Right kidney (tissue), 1 donor: ENCODE data around the gene CSF1.
"Not testable (repeated sequence)": the region's sequence is repeated elsewhere in the genome, so short reads cannot be mapped to it uniquely, and the experiment has no call there.

Experiments
- DNase-seq: peaks from one replicate; pipeline ENCODE4 v3.0.0-alpha.2; 2016

CSF1 gene

GRCh38 chr1:109920391-109920790 lies 9.7 kb downstream of the CSF1 start:
- DNase-seq: not testable (repeated sequence)

GRCh38 chr1:109922326-109922725 lies 11.7 kb downstream of the CSF1 start:
- no peak for DNase-seq

DNA sequence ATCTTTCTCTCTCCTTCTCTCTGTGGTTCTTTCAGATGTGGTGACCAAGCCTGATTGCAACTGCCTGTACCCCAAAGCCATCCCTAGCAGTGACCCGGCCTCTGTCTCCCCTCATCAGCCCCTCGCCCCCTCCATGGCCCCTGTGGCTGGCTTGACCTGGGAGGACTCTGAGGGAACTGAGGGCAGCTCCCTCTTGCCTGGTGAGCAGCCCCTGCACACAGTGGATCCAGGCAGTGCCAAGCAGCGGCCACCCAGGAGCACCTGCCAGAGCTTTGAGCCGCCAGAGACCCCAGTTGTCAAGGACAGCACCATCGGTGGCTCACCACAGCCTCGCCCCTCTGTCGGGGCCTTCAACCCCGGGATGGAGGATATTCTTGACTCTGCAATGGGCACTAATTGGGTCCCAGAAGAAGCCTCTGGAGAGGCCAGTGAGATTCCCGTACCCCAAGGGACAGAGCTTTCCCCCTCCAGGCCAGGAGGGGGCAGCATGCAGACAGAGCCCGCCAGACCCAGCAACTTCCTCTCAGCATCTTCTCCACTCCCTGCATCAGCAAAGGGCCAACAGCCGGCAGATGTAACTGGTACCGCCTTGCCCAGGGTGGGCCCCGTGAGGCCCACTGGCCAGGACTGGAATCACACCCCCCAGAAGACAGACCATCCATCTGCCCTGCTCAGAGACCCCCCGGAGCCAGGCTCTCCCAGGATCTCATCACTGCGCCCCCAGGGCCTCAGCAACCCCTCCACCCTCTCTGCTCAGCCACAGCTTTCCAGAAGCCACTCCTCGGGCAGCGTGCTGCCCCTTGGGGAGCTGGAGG lies 12.7 kb downstream of the CSF1 start:
- DNase-seq: no peak

- no peak for DNase-seq
These were observed 13.3 kb downstream of the CSF1 start for GRCh38 chr1:109923946-109924275.

GRCh38 chr1:109924316-109924715 lies 13.7 kb downstream of the CSF1 start:
- no peak for DNase-seq

GRCh38 chr1:109925159-109925990 lies 14.7 kb downstream of the CSF1 start:
- no peak for DNase-seq

DNA sequence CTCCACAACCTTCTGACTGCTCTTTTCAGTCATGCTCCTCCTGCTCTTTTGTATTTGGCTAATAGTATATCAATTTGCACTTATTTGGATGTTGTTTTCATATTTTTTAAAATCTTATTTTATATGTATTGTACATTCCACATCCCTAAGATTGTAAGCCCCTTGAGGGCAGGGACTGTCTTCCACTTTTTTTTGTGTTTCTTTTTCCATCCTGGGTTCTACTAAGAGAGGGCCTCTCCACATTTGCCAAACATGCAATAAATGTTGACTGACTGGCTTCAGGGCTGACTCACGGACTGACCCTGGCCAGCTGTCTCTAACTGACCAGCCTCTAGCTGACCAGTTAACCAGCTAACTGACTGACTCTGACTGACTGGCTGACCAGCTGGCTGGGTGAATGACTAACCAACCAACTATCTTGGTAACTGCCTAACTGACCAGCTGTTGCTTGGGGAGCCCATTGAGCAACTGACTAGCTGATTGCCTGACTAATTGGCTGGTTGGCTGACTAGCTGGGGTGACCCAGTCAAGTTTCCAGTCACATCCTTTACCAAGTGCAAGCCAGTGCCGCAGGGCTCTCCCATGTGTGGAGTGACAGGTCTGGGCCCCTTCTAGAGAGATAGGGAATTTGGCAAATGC lies 16.1 kb downstream of the CSF1 start:
- no peak for DNase-seq

GRCh38 chr1:109927356-109927755 lies 16.7 kb downstream of the CSF1 start:
- no peak for DNase-seq

DNA sequence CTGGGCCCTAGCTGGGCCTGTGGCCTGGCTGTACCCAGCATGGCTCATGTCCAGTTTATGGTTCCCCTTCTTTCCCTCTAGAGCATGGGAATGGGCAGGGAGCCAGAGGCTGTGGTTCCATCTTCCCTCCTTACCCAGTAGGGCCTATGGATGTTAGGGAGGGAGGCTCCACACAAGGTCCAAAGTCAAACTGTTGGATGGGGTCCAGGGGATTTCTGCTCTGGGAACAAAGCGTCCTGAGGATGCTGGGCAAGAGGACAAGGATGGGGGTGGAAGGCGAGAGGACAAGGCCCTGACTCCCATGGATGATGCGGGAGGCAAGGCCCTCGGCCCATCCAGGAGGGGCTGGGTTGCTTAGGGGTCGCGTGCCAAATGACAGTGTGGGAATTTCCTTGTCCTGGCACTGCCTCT lies 17.3 kb downstream of the CSF1 start:
- no peak for DNase-seq

DNA sequence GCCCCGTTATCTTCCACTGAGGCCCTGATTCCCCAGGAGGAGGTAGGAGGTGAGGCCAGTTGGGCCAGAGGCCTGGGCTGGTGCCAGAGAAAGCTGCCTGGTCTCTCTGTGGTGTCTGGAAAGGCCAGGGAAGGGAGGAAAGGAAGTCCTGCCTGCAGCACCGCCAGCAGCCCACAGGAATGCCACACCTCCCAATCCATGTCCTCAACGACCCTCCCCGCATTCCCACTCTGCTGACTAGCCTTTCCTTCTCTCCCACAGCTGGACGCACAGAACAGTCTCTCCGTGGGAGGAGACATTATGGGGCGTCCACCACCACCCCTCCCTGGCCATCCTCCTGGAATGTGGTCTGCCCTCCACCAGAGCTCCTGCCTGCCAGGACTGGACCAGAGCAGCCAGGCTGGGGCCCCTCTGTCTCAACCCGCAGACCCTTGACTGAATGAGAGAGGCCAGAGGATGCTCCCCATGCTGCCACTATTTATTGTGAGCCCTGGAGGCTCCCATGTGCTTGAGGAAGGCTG lies 18.0 kb downstream of the CSF1 start:
- no peak for DNase-seq

GRCh38 chr1:109929170-109929569 lies 18.5 kb downstream of the CSF1 start:
- no peak for DNase-seq

DNA sequence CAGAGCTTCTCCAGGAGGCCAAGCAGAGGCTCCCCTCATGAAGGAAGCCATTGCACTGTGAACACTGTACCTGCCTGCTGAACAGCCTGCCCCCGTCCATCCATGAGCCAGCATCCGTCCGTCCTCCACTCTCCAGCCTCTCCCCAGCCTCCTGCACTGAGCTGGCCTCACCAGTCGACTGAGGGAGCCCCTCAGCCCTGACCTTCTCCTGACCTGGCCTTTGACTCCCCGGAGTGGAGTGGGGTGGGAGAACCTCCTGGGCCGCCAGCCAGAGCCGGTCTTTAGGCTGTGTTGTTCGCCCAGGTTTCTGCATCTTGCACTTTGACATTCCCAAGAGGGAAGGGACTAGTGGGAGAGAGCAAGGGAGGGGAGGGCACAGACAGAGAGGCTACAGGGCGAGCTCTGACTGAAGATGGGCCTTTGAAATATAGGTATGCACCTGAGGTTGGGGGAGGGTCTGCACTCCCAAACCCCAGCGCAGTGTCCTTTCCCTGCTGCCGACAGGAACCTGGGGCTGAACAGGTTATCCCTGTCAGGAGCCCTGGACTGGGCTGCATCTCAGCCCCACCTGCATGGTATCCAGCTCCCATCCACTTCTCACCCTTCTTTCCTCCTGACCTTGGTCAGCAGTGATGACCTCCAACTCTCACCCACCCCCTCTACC lies 19.1 kb downstream of the CSF1 start:
- DNase-seq: no peak

- DNase-seq: no peak
These were observed 19.8 kb downstream of the CSF1 start for GRCh38 chr1:109930252-109930993.

- peak; percentile 67 for DNase-seq
These were observed 20.6 kb downstream of the CSF1 start for GRCh38 chr1:109931189-109931731.

DNA sequence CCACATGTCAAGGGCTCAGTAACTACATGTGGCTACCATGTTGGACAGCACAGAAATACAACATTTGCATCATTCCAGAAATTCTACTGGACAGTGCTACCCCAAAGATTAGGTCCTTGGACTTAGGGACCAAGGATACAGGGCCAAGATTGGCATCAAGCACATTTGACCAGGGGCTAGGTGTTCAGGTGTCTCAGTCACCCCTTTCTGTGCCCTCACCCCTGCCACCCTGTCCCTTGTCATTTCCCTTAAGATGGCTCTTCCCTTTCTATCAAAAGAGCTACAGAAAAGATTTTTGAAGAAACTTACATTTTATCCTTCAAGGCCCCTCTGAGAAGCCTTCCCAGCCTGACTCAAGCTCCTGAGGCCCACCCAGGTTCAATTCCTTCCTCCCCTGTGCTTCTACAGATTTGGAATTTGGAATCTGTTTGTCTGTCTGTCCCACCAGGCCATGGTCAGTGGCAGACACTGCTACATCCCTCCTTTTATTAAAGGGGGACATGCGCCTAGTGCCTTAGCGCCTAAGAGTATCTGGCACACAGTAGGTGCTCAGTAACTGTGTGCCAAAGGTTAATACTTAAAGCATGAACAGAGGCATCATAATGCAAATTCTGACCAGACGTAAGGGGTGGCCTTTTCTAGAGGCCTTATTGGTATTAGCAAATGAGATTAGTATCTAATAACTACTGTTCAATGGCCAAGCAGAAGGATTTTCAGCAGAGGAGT lies 21.4 kb downstream of the CSF1 start:
- no peak for DNase-seq

DNA sequence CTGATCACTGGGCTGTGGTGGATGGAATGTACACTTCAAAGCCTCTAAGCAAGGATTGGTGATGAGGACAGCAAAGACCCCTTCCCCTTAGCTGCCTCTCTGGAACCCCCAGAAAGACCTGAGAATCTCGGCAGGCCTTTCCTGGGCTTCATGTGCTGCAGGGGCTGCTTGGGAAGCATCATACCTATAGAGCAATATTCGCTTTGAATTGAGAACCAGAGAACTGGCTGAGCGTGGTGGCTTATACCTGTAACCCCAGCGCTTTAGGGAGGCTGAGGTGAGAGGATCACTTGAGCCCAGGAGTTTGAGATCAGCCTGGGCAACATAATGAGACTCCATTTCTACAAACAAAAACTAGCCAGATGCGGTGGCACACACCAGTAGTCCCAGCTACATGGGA lies 22.0 kb downstream of the CSF1 start:
- no peak for DNase-seq

DNA sequence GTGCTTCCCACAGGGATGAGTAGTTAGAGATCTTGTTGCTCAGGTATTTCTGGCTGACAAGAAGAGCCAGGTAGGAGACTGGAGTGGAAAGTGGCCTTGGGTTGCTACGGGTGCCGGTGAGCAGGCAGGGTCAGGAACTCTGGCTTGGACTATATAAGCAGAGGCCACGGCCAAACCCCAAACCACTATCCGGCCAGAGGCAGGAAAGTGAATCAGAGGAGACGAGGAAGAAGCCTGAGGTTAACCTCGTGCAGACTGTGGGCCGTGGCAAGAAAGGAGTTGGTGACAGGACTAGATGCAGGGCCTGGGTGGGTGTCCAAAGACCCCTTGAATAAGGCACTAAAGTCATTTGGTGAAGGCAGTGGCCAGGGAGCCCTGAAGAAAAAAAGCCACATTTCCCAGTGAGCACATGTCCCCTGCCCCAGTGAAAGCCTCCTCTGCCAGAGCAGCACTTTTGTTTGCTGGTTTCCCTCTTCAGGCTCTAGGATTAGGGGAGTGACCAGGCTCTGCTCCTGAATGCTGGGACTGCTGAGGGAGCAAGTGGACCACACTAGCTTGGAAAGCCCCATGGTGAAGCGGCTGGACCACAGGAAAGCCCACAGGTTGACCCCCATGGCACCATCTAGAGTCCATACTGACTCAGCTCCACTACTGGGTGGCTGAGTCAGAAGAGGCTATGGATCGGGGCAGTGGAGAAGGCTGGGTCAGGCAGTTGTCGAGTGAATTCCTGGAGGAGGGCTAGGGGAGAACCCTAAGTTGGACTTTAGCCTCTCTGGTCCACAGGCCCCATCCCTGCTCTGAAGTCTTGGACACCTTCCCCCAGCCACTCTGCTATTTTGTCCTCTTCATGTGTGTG lies 23.4 kb downstream of the CSF1 start:
- no peak for DNase-seq

DNA sequence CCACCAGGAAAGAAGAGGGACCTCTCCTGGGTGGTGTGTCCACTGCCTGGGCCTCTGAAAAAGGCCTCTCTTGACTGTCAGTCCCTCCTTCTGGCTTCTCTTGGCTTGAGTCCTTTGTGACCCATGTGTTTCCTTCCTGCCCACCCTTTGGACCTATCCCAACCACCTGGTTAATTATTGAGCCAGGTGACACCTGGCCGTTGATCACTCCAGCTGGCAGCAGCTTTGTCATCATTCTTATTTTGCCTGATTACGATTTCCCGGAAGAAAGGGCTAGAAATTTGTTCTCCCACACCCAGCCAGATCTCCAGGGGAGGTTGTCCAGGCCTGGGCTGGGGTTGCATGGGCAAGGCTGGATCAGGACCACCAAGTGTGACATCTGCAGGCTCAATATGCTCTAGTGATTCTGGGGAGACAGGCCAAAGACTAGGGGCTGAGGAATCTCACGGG lies 24.8 kb downstream of the CSF1 start:
- DNase-seq: no peak

DNA sequence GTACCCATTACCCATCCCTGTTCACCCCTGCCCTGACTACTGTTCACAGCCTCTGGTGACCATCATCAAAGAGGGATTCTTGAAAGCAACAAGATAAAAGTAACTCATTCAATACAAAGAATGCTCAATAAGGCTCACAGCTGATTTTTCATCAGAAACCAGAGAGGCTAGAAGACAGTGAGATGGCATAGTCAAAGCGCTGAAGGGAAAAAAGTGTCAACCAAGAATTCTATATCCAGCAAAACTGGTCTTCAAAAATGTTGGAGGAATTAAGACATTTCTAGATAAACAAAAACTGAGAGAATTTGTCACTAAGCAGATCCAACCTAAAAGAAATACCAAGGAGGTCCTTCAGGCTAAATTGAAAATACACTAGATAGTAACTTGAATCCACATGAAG lies 27.1 kb downstream of the CSF1 start:
- DNase-seq: no peak

DNA sequence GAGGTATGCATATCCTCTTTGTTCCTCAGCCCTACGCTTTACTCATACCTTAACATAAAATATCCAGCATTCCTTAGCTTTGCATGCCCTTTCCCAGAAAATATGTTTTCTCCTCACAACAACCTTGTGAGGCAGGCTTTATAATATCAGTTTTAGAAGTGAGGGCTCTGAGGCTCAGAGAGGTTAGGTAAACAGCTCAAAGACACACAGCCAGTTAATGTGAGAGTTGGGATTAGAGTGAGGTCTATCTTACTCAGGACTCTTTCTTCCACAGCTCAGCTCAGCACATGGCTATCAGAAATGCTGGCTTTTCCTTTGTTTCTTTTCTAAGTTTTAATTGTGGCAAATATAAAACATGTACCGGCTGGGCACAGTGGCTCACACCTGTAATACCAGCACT lies 27.9 kb downstream of the CSF1 start:
- DNase-seq: no peak
